K562 (cell line): ENCODE measurements around the gene PPP1R12C. TPM values are rescaled to one million over a fixed set of nuclear protein-coding genes. Genes with fewer than 3 reads are reported as not detected.

Experiments
- ATF7 ChIP-seq: fragments of 450-650 bp; IDR thresholded peaks from 2 replicates; pipeline ENCODE4 v1.7.1; 2014; ENCODE audit warnings: mild to moderate bottlenecking, moderate library complexity
- BHLHE40 ChIP-seq: IDR thresholded peaks from 2 replicates; pipeline ENCODE4 v1.6.1; 2011; ENCODE audit warnings: low read length, improper control_type of control experiment
- CBFA2T3 ChIP-seq: fragments of 450-650 bp; IDR thresholded peaks from 2 replicates; pipeline ENCODE4 v1.6.1; 2017
- CBX1 ChIP-seq: sonication (generic); IDR thresholded peaks from 2 replicates; pipeline ENCODE4 v1.6.1; 2016; ENCODE audit warnings: antibody characterized with exemption, low read depth, mild to moderate bottlenecking
- CREM ChIP-seq: IDR thresholded peaks from 2 replicates; pipeline ENCODE4 v1.6.1; 2014; ENCODE audit warnings: antibody characterized with exemption, low read depth
- ELF1 ChIP-seq: fragments of 200-800 bp; sonication (Bioruptor generic); IDR thresholded peaks from 2 replicates; pipeline ENCODE4 v1.6.1; 2016; ENCODE audit warnings: missing genetic modification characterization, missing compliant biosample characterization
- FOXK2 ChIP-seq, 2 experiments: fragments of 450-650 bp; IDR thresholded peaks in 1 of 2; conservative IDR thresholded peaks in 1 of 2; 2 replicates each; pipeline ENCODE4 v1.6.1; 2016; ENCODE audit warnings: low read depth in 2 of 2, mild to moderate bottlenecking in 1 of 2
- HIVEP1 ChIP-seq: fragments of 250-450 bp; sonication (Bioruptor Pico); IDR thresholded peaks from 2 replicates; pipeline ENCODE4 v1.4.0; 2020; ENCODE audit warnings: mild to moderate bottlenecking
- KDM2B ChIP-seq: fragments of 250-450 bp; sonication (Bioruptor Pico); IDR thresholded peaks from 2 replicates; pipeline ENCODE4 v1.8.0; 2021; ENCODE audit warnings: mild to moderate bottlenecking, moderate library complexity
- NR4A1 ChIP-seq, 2 experiments: fragments of 250-450 bp in 1 of 2; fragments of 450-650 bp in 1 of 2; sonication (Bioruptor Pico) in 1 of 2; IDR thresholded peaks; 2 replicates each; pipeline versions ENCODE4 v1.4.0 to v1.6.1; 2016 to 2020; ENCODE audit warnings: mild to moderate bottlenecking in 2 of 2, missing compliant biosample characterization in 1 of 2, missing genetic modification characterization in 1 of 2, moderate library complexity in 1 of 2
- NUFIP1 ChIP-seq: fragments of 450-650 bp; IDR thresholded peaks from 2 replicates; pipeline ENCODE4 v1.6.1; 2018; ENCODE audit not compliant: partially characterized antibody
- PHF8 ChIP-seq: fragments of 200-600 bp; sonication (generic); IDR thresholded peaks from 2 replicates; pipeline ENCODE4 v1.6.1; 2012; ENCODE audit warnings: mixed run types, mild to moderate bottlenecking, inconsistent platforms, low read length, moderate library complexity, borderline replicate concordance
- SMC3 ChIP-seq: conservative IDR thresholded peaks from 2 replicates; pipeline ENCODE4 v1.6.1; 2011; ENCODE audit warnings: low read depth, low read length, improper control_type of control experiment; ENCODE audit not compliant: insufficient read depth
- polyA plus RNA-seq, 8 experiments: library from polyadenylated mRNA; depleted of rRNA in 4 of 8; stranded (reverse) in 5 of 8; unstranded in 3 of 8; fragments of >200 nt; fragmentation: Nextera tagmentation in 2 of 8; fragmentation: Illumina TruSeq in 1 of 8; extraction: Ambion mirVana in 2 of 8; extraction: Trizol in 1 of 8; gene quantifications; 2 replicates each; pipeline versions ENCODE4 v1.2.1 to v1.2.3, GENCODE V29; 2011 to 2014; ENCODE audit warnings: inconsistent platforms in 1 of 8, missing spikeins in 1 of 8
- total RNA-seq, 7 experiments: library from RNA; depleted of rRNA in 6 of 7; stranded (reverse); fragments of >200 nt in 6 of 7; fragmentation: Illumina TruSeq in 2 of 7; extraction: Trizol in 2 of 7; gene quantifications; 2 replicates each; pipeline versions ENCODE4 v1.2.1 to v1.2.3, GENCODE V29; 2011 to 2021; ENCODE audit warnings: low replicate concordance in 1 of 7
- TF ChIP-seq, protein P1 (sequence below): sonication (generic); formaldehyde crosslinking; IDR thresholded peaks from 2 replicates; pipeline ENCODE4 v1.8.0; 2023; ENCODE audit warnings: mild to moderate bottlenecking, missing genetic modification reagents
- TF ChIP-seq, protein P2 (sequence below): sonication (generic); formaldehyde crosslinking; IDR thresholded peaks from 2 replicates; pipeline ENCODE4 v1.8.0; 2022; ENCODE audit warnings: mild to moderate bottlenecking, missing genetic modification reagents
- TF ChIP-seq, protein P3 (sequence below): fragments of 250-450 bp; sonication (Bioruptor Pico); IDR thresholded peaks from 2 replicates; pipeline ENCODE4 v1.5.0; 2020; ENCODE audit warnings: mild to moderate bottlenecking, borderline replicate concordance
- TF ChIP-seq, protein P4 (sequence below): fragments of 450-650 bp; IDR thresholded peaks from 2 replicates; pipeline ENCODE4 v1.6.1; 2016
- TF ChIP-seq, protein P5 (sequence below): sonication (generic); formaldehyde crosslinking; IDR thresholded peaks from 2 replicates; pipeline ENCODE4 v1.9.0; 2022; ENCODE audit warnings: mild to moderate bottlenecking, missing genetic modification reagents

PPP1R12C gene
- total and polyA plus RNA-seq, 9 of the 15 experiments (the other 6 are each of a cell fraction or from before 2014, with no cell fraction given) = 1.8 to 136 (median 33.7) TPM

DNA sequence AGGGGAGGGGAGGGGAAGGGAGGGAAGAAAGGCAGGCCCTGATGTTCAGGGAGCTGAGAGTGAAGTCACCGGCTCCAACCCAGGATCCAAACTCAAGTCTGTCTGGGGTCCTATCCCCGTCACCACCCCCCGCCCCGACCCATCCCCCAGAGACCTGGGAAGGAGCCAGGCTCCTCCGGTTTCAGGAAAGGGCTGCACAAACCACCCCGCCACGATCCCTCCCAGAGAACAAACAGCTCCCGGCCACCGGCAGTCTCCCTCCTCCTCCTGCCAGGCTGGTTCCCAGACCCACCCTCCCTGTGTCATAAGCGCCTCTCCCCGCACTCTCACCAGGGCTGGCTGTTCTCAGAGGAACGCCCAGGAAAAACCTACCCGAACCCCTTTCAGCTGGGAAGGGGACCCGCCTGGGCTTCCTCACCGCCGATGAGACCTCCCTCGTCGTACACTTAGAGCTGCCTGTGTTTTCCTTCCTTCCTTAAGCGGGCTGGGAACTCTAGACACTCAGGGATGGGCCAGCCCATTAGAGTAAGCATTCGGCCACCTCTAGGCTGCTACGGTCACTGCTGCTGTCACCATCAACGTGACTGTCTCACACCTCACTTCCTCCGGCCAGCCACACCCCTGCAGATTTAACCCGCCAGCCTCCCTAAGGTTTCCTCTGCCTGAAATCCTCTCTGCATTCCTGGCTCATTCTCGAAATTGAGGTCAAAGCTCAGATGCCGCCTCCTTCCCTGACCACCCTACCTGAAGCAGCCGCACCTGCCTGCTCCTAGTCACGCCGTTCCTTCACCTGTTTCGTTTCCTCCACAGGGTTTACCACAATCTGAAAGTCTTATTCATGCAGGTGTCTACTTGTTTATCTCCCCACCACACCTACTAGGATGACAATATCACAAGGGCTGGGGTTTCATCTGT lies 48.2 kb downstream of the PPP1R12C start (continued):
- TF ChIP-seq CBFA2T3 = 0 out of 2 replicates have a peak, but pooled peaks have one; percentile 30
- TF ChIP-seq ELF1 (tag) = no peak
- no peak for TF ChIP-seq CBX1
- TF ChIP-seq HIVEP1 (CRISPR knock-in tag) = no peak
- peak; percentile 42; the same call in 1 of the 2 replicates for TF ChIP-seq ATF7
- no peak for TF ChIP-seq KDM2B (CRISPR knock-in tag)
- peak; percentile 82 for TF ChIP-seq CREM
- TF ChIP-seq, protein P1, sequence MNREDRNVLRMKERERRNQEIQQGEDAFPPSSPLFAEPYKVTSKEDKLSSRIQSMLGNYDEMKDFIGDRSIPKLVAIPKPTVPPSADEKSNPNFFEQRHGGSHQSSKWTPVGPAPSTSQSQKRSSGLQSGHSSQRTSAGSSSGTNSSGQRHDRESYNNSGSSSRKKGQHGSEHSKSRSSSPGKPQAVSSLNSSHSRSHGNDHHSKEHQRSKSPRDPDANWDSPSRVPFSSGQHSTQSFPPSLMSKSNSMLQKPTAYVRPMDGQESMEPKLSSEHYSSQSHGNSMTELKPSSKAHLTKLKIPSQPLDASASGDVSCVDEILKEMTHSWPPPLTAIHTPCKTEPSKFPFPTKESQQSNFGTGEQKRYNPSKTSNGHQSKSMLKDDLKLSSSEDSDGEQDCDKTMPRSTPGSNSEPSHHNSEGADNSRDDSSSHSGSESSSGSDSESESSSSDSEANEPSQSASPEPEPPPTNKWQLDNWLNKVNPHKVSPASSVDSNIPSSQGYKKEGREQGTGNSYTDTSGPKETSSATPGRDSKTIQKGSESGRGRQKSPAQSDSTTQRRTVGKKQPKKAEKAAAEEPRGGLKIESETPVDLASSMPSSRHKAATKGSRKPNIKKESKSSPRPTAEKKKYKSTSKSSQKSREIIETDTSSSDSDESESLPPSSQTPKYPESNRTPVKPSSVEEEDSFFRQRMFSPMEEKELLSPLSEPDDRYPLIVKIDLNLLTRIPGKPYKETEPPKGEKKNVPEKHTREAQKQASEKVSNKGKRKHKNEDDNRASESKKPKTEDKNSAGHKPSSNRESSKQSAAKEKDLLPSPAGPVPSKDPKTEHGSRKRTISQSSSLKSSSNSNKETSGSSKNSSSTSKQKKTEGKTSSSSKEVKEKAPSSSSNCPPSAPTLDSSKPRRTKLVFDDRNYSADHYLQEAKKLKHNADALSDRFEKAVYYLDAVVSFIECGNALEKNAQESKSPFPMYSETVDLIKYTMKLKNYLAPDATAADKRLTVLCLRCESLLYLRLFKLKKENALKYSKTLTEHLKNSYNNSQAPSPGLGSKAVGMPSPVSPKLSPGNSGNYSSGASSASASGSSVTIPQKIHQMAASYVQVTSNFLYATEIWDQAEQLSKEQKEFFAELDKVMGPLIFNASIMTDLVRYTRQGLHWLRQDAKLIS (CRISPR knock-in tag) = no peak
- TF ChIP-seq PHF8 = peak; percentile 27; the same call in 1 of the 2 replicates
- no peak for TF ChIP-seq NR4A1 (CRISPR knock-in tag; IDR thresholded peaks at IDR 0.05)
- no peak for TF ChIP-seq NR4A1 (tag; IDR thresholded peaks at IDR 0.05)
- TF ChIP-seq, protein P2, sequence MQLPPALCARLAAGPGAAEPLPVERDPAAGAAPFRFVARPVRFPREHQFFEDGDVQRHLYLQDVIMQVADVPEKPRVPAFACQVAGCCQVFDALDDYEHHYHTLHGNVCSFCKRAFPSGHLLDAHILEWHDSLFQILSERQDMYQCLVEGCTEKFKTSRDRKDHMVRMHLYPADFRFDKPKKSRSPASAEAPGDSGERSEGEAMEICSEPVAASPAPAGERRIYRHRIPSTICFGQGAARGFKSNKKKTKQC (CRISPR knock-in tag) = no peak
- TF ChIP-seq, protein P3, sequence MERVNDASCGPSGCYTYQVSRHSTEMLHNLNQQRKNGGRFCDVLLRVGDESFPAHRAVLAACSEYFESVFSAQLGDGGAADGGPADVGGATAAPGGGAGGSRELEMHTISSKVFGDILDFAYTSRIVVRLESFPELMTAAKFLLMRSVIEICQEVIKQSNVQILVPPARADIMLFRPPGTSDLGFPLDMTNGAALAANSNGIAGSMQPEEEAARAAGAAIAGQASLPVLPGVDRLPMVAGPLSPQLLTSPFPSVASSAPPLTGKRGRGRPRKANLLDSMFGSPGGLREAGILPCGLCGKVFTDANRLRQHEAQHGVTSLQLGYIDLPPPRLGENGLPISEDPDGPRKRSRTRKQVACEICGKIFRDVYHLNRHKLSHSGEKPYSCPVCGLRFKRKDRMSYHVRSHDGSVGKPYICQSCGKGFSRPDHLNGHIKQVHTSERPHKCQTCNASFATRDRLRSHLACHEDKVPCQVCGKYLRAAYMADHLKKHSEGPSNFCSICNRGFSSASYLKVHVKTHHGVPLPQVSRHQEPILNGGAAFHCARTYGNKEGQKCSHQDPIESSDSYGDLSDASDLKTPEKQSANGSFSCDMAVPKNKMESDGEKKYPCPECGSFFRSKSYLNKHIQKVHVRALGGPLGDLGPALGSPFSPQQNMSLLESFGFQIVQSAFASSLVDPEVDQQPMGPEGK (CRISPR knock-in tag) = no peak
- no peak for TF ChIP-seq SMC3
- TF ChIP-seq, protein P4, sequence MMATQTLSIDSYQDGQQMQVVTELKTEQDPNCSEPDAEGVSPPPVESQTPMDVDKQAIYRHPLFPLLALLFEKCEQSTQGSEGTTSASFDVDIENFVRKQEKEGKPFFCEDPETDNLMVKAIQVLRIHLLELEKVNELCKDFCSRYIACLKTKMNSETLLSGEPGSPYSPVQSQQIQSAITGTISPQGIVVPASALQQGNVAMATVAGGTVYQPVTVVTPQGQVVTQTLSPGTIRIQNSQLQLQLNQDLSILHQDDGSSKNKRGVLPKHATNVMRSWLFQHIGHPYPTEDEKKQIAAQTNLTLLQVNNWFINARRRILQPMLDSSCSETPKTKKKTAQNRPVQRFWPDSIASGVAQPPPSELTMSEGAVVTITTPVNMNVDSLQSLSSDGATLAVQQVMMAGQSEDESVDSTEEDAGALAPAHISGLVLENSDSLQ = peak; percentile 61; the same call in 1 of the 2 replicates
- no peak for TF ChIP-seq NUFIP1
- TF ChIP-seq, protein P5, sequence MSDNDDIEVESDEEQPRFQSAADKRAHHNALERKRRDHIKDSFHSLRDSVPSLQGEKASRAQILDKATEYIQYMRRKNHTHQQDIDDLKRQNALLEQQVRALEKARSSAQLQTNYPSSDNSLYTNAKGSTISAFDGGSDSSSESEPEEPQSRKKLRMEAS = peak; percentile 19; the same call in 1 of the 2 replicates
- TF ChIP-seq FOXK2 (conservative IDR thresholded peaks at IDR 0.05 in 1 of 2, IDR thresholded peaks at IDR 0.05 in 1 of 2; ENCODE audit: low read depth in 2 of 2) = no peak; a peak in 1 of 4 replicates
- peak; percentile 63 for TF ChIP-seq BHLHE40
